WTC11 (cell line): ENCODE data around the gene FBXO4. TPM values are rescaled to one million over a fixed set of nuclear protein-coding genes. Genes with fewer than 3 reads are reported as not detected.

Source experiments
- ATAC-seq: fragments of 200-7000 bp; cut with Tn5 transposase; 2 replicates; pipeline ENCODE4 v1.10.0; 2021; ENCODE audit warnings: mild to moderate bottlenecking, moderate library complexity
- CTCF ChIA-PET: fragments of 300-600 bp; sonication (Branson Sonifier 250); formaldehyde crosslinking; loops from one replicate; lab custom pipeline; 2021; ENCODE audit warnings: antibody characterized with exemption; lab: Charles Lee
- POLR2A ChIA-PET: fragments of 350-600 bp; sonication (Branson Sonifier 250); formaldehyde crosslinking; loops from one replicate; lab custom pipeline; 2021; ENCODE audit warnings: antibody characterized with exemption; lab: Charles Lee
- DNase-seq: peaks from one replicate; pipeline ENCODE4 v3.0.0; 2021; ENCODE audit warnings: low spot score
- H3K27ac Mint-ChIP-seq: 2 replicates; pipeline ENCODE4 v1.8.0; 2021; ENCODE audit warnings: mixed read lengths
- H3K27me3 Mint-ChIP-seq: 2 replicates; pipeline ENCODE4 v1.8.0; 2021; ENCODE audit warnings: low read depth, mild to moderate bottlenecking, moderate library complexity, mixed read lengths
- H3K36me3 Mint-ChIP-seq: 2 replicates; pipeline ENCODE4 v1.8.0; 2021; ENCODE audit warnings: mixed read lengths
- H3K4me1 Mint-ChIP-seq: 2 replicates; pipeline ENCODE4 v1.8.0; 2022; ENCODE audit warnings: mixed read lengths
- H3K4me3 Mint-ChIP-seq: 2 replicates; pipeline ENCODE4 v1.8.0; 2021; ENCODE audit warnings: mild to moderate bottlenecking, moderate library complexity, mixed read lengths
- H3K9me3 Mint-ChIP-seq: 2 replicates; pipeline ENCODE4 v1.8.0; 2021; ENCODE audit warnings: mixed read lengths
- CREB1 ChIP-seq: sonication (generic); formaldehyde crosslinking; IDR thresholded peaks from 2 replicates; pipeline ENCODE4 v1.8.0; 2023; ENCODE audit warnings: mild to moderate bottlenecking, missing genetic modification reagents
- FOXP1 ChIP-seq: sonication (generic); formaldehyde crosslinking; IDR thresholded peaks from 2 replicates; pipeline ENCODE4 v1.8.0; 2022; ENCODE audit warnings: missing genetic modification reagents, mild to moderate bottlenecking, moderate library complexity, borderline replicate concordance
- GABPB1 ChIP-seq: sonication (generic); formaldehyde crosslinking; IDR thresholded peaks from 2 replicates; pipeline ENCODE4 v1.8.1; 2023; ENCODE audit warnings: mild to moderate bottlenecking, missing genetic modification reagents
- NFE2L1 ChIP-seq: sonication (generic); formaldehyde crosslinking; IDR thresholded peaks from 2 replicates; pipeline ENCODE4 v1.8.1; 2023; ENCODE audit warnings: missing genetic modification reagents
- OVOL2 ChIP-seq: fragments of 250-450 bp; sonication (Bioruptor Pico); IDR thresholded peaks from 2 replicates; pipeline ENCODE4 v1.9.0; 2021; ENCODE audit warnings: mild to moderate bottlenecking, borderline replicate concordance
- SMAD3 ChIP-seq: sonication (generic); formaldehyde crosslinking; IDR thresholded peaks from 2 replicates; pipeline ENCODE4 v1.8.0; 2022; ENCODE audit warnings: missing genetic modification reagents, mild to moderate bottlenecking, borderline replicate concordance
- STAT6 ChIP-seq: sonication (generic); formaldehyde crosslinking; conservative IDR thresholded peaks from 2 replicates; pipeline ENCODE4 v1.8.1; 2023; ENCODE audit warnings: mild to moderate bottlenecking, low read depth, missing genetic modification reagents, moderate library complexity
- ZNF317 ChIP-seq: sonication (generic); formaldehyde crosslinking; IDR thresholded peaks from 2 replicates; pipeline ENCODE4 v1.8.1; 2023; ENCODE audit warnings: low read depth, mild to moderate bottlenecking, moderate library complexity, missing genetic modification reagents, borderline replicate concordance
- ZNF423 ChIP-seq: fragments of 250-450 bp; sonication (Bioruptor Pico); IDR thresholded peaks from 2 replicates; pipeline ENCODE4 v2.1.2; 2022; ENCODE audit warnings: mild to moderate bottlenecking, moderate library complexity
- ZNF532 ChIP-seq: fragments of 250-450 bp; sonication (Bioruptor Pico); IDR thresholded peaks from 2 replicates; pipeline ENCODE4 v1.9.0; 2021; ENCODE audit warnings: mild to moderate bottlenecking, borderline replicate concordance
- total RNA-seq: library from RNA; stranded (reverse); gene quantifications from 3 replicates; pipeline ENCODE4 v1.2.3, GENCODE V29; 2021
- TF ChIP-seq, protein P1 (sequence below): sonication (generic); formaldehyde crosslinking; IDR thresholded peaks from 2 replicates; pipeline ENCODE4 v1.8.1; 2023; ENCODE audit warnings: mild to moderate bottlenecking, missing genetic modification reagents
- TF ChIP-seq, protein P2 (sequence below): sonication (generic); formaldehyde crosslinking; IDR thresholded peaks from 2 replicates; pipeline ENCODE4 v1.8.1; 2023; ENCODE audit warnings: mild to moderate bottlenecking, missing genetic modification reagents

FBXO4 gene
- total RNA-seq, 1 experiment from 2014 or later = 0.72 TPM

- no peak overlapping the region for H3K27ac Mint-ChIP-seq
- DNase-seq = no peak
- ChIA-PET CTCF (no interaction called here), POLR2A (no interaction called here)
- peaks cover 39% of the 10 kb centered on the region for H3K9me3 Mint-ChIP-seq
- no peaks in the 10 kb centered on the region for H3K4me1 Mint-ChIP-seq
- no peak overlapping the region for H3K4me3 Mint-ChIP-seq
- peaks cover 2% of the 10 kb centered on the region; the same call in 1 of the 2 replicates for H3K27me3 Mint-ChIP-seq
- TF ChIP-seq, protein P1, sequence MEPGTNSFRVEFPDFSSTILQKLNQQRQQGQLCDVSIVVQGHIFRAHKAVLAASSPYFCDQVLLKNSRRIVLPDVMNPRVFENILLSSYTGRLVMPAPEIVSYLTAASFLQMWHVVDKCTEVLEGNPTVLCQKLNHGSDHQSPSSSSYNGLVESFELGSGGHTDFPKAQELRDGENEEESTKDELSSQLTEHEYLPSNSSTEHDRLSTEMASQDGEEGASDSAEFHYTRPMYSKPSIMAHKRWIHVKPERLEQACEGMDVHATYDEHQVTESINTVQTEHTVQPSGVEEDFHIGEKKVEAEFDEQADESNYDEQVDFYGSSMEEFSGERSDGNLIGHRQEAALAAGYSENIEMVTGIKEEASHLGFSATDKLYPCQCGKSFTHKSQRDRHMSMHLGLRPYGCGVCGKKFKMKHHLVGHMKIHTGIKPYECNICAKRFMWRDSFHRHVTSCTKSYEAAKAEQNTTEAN (CRISPR knock-in tag) = no peak
- TF ChIP-seq FOXP1 (no peak), SMAD3 (CRISPR knock-in tag) (no peak), ZNF532 (CRISPR knock-in tag) (no peak), GABPB1 (CRISPR knock-in tag) (no peak), NFE2L1 (no peak), ZNF317 (CRISPR knock-in tag) (no peak), ZNF423 (no peak), OVOL2 (CRISPR knock-in tag) (no peak), CREB1 (CRISPR knock-in tag) (no peak)
- TF ChIP-seq, protein P2, sequence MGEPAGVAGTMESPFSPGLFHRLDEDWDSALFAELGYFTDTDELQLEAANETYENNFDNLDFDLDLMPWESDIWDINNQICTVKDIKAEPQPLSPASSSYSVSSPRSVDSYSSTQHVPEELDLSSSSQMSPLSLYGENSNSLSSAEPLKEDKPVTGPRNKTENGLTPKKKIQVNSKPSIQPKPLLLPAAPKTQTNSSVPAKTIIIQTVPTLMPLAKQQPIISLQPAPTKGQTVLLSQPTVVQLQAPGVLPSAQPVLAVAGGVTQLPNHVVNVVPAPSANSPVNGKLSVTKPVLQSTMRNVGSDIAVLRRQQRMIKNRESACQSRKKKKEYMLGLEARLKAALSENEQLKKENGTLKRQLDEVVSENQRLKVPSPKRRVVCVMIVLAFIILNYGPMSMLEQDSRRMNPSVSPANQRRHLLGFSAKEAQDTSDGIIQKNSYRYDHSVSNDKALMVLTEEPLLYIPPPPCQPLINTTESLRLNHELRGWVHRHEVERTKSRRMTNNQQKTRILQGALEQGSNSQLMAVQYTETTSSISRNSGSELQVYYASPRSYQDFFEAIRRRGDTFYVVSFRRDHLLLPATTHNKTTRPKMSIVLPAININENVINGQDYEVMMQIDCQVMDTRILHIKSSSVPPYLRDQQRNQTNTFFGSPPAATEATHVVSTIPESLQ (CRISPR knock-in tag) = no peak
- H3K36me3 Mint-ChIP-seq = 0 out of 2 replicates have a peak, but pooled peaks cover 3% of the 10 kb centered on the region
- ATAC-seq = no peak
These were observed 37.4 kb downstream of the FBXO4 start for GRCh38 chr5:41962491-41962890.

DNA sequence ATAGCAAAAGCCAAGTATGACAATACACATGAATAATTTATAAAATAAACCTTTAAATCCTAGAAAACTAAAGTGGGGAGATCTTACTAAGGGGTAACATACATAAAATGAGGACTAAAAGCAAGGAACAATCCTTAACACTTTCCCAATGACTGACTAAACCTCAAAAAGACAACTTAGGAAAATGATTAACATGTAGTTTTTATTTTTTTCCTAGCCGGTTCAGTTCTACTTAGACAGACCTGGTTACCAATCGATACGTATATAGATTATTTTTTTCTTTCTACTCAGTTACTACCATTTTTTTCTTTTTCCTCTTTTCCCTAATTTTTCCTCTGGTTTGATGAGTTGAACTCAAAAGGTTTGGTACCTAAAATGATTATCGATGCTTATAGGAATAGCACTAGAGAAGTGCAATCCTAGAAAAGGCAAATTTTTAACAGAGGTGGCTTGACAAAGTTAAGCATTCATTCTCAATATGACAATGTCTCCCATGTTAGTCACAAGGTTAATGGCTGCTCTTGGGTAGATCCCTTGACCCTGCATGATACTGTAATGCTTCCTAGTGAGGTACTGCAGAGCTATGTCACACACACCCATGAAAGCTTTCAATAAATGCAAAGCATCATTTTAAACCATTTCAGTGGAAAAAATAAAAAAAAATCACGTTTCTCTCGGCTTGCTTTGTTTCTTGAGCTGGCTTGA is 41.5 kb downstream of the FBXO4 start:
- Mint-ChIP-seq H3K36me3 (peaks cover 3% of the 10 kb centered on the region; the same call in 1 of the 2 replicates), H3K27ac (no peak overlapping the region), H3K9me3 (peaks cover 24% of the 10 kb centered on the region), H3K4me3 (no peak overlapping the region), H3K27me3 (no peaks in the 10 kb centered on the region), H3K4me1 (no peaks in the 10 kb centered on the region)
- ChIA-PET POLR2A (no interaction called here), CTCF (no interaction called here)
- ATAC-seq (no peak), DNase-seq (no peak)
- no peak for TF ChIP-seq STAT6 (CRISPR knock-in tag)
- TF ChIP-seq, protein P2 (CRISPR knock-in tag) = no peak
